GM23338 (cell line): Measurements from ENCODE around the gene INTS14. TPM values are rescaled to one million over a fixed set of nuclear protein-coding genes. Genes with fewer than 3 reads are reported as not detected.

Source experiments
- ATAC-seq: fragments of 200-7000 bp; cut with Tn5 transposase; 3 replicates; pipeline ENCODE4 v1.9.1; 2020
- DNase-seq: peaks from one replicate; pipeline ENCODE4 v3.0.0-alpha.2; 2015; ENCODE audit warnings: low spot score
- H2AFZ ChIP-seq: fragments of 200-600 bp; sonication (generic); 2 replicates; pipeline ENCODE4 v1.8.0; 2016; ENCODE audit warnings: antibody characterized with exemption, mild to moderate bottlenecking, moderate library complexity
- H3F3A ChIP-seq: fragments of 200-600 bp; sonication (generic); replicated peaks from 2 replicates; pipeline ENCODE4 v1.8.0; 2017; ENCODE audit warnings: antibody characterized with exemption, mixed run types, low read depth
- H3K27ac ChIP-seq: fragments of 200-600 bp; sonication (generic); 2 replicates; pipeline ENCODE4 v1.6.1; 2016; ENCODE audit warnings: low read depth
- H3K27me3 ChIP-seq: fragments of 200-600 bp; sonication (generic); 2 replicates; pipeline ENCODE4 v1.8.0; 2016; ENCODE audit warnings: mild to moderate bottlenecking, mixed run types, moderate library complexity; ENCODE audit not compliant: insufficient read depth
- H3K36me3 ChIP-seq: fragments of 200-600 bp; sonication (generic); 2 replicates; pipeline ENCODE4 v1.8.0; 2016; ENCODE audit warnings: mild to moderate bottlenecking; ENCODE audit not compliant: insufficient read depth
- H3K4me1 ChIP-seq: fragments of 200-600 bp; sonication (generic); 2 replicates; pipeline ENCODE4 v1.8.0; 2016; ENCODE audit warnings: mild to moderate bottlenecking, moderate library complexity; ENCODE audit not compliant: insufficient read depth
- H3K4me2 ChIP-seq: fragments of 200-600 bp; sonication (generic); 2 replicates; pipeline ENCODE4 v1.7.1; 2017; ENCODE audit warnings: mixed run types
- H3K4me3 ChIP-seq: fragments of 200-600 bp; sonication (generic); 2 replicates; pipeline ENCODE4 v1.6.1; 2016; ENCODE audit warnings: mixed run types
- H3K79me2 ChIP-seq: fragments of 200-600 bp; sonication (generic); replicated peaks from 2 replicates; pipeline ENCODE4 v1.8.0; 2017; ENCODE audit warnings: mild to moderate bottlenecking; ENCODE audit not compliant: insufficient read depth
- H3K9me2 ChIP-seq: fragments of 200-600 bp; sonication (generic); 2 replicates; pipeline ENCODE4 v1.8.0; 2017; ENCODE audit not compliant: insufficient read depth
- H4K20me1 ChIP-seq: fragments of 200-600 bp; sonication (generic); replicated peaks from 2 replicates; pipeline ENCODE4 v1.8.0; 2017; ENCODE audit warnings: mild to moderate bottlenecking; ENCODE audit not compliant: insufficient read depth
- H3K27ac Mint-ChIP-seq: 2 replicates; pipeline ENCODE4 v1.8.0; 2020; ENCODE audit warnings: inconsistent platforms, mild to moderate bottlenecking, moderate library complexity, mixed read lengths
- H3K27me3 Mint-ChIP-seq: 3 replicates; pipeline ENCODE4 v1.8.0; 2022; ENCODE audit warnings: low read depth, mild to moderate bottlenecking, moderate library complexity, mixed read lengths, inconsistent platforms; ENCODE audit not compliant: insufficient read depth, poor library complexity
- H3K36me3 Mint-ChIP-seq: 3 replicates; pipeline ENCODE4 v1.8.0; 2021; ENCODE audit warnings: low read depth, mild to moderate bottlenecking, inconsistent platforms, moderate library complexity, mixed read lengths
- H3K4me1 Mint-ChIP-seq: 3 replicates; pipeline ENCODE4 v1.8.0; 2020; ENCODE audit warnings: mild to moderate bottlenecking, inconsistent platforms, mixed read lengths
- H3K4me3 Mint-ChIP-seq: 3 replicates; pipeline ENCODE4 v1.8.0; 2021; ENCODE audit warnings: moderate library complexity, mild to moderate bottlenecking, inconsistent platforms, mixed read lengths
- H3K9me3 Mint-ChIP-seq: 3 replicates; pipeline ENCODE4 v1.8.0; 2020; ENCODE audit warnings: moderate library complexity, mild to moderate bottlenecking, inconsistent platforms, mixed read lengths
- CREB1 ChIP-seq: fragments of 250-450 bp; sonication (Bioruptor Pico); IDR thresholded peaks from 2 replicates; pipeline ENCODE4 v1.5.0; 2020; ENCODE audit warnings: low read depth, mild to moderate bottlenecking, moderate library complexity
- EZH2phosphoT487 ChIP-seq: fragments of 200-600 bp; sonication (generic); IDR thresholded peaks from one replicate; pipeline ENCODE4 v1.8.1; 2018; ENCODE audit warnings: antibody characterized with exemption; ENCODE audit not compliant: unreplicated experiment
- JUNB ChIP-seq: IDR thresholded peaks from one replicate; pipeline ENCODE4 v1.6.1; 2016; ENCODE audit warnings: antibody characterized with exemption; ENCODE audit not compliant: unreplicated experiment
- NANOG ChIP-seq: IDR thresholded peaks from 2 replicates; pipeline ENCODE4 v1.6.1; 2016; ENCODE audit warnings: antibody characterized with exemption, borderline replicate concordance
- REST ChIP-seq: IDR thresholded peaks from one replicate; pipeline ENCODE4 v1.6.1; 2018; ENCODE audit warnings: antibody characterized with exemption; ENCODE audit not compliant: unreplicated experiment
- STAT1 ChIP-seq: IDR thresholded peaks from one replicate; pipeline ENCODE4 v1.6.1; 2016; ENCODE audit warnings: antibody characterized with exemption; ENCODE audit not compliant: unreplicated experiment
- ZNF114 ChIP-seq: fragments of 250-450 bp; sonication (Bioruptor Pico); IDR thresholded peaks from 2 replicates; pipeline ENCODE4 v1.5.0; 2020; ENCODE audit warnings: mild to moderate bottlenecking, moderate library complexity
- ZNF331 ChIP-seq: fragments of 250-450 bp; sonication (Bioruptor Pico); IDR thresholded peaks from 2 replicates; pipeline ENCODE4 v1.5.0; 2020; ENCODE audit warnings: low read depth, mild to moderate bottlenecking, moderate library complexity
- polyA plus RNA-seq: library from polyadenylated mRNA; unstranded; fragments of >200 nt; fragmentation: Nextera tagmentation; extraction: Ambion mirVana; gene quantifications from 2 replicates; pipeline ENCODE4 v1.2.1, GENCODE V29; 2016
- total RNA-seq: library from RNA; depleted of rRNA; stranded (reverse); fragments of >200 nt; shearing (Covaris generic); gene quantifications from 2 replicates; pipeline ENCODE4 v1.2.3, GENCODE V29; 2014
- TF ChIP-seq, protein P1 (sequence below): IDR thresholded peaks from 2 replicates; pipeline ENCODE4 v1.6.1; 2016; ENCODE audit warnings: antibody characterized with exemption
- TF ChIP-seq, protein P2 (sequence below), 2 experiments: fragments of 200-600 bp in 1 of 2; sonication (generic) in 1 of 2; conservative IDR thresholded peaks; 2 replicates each; pipeline versions ENCODE4 v1.5.1 to v1.6.1; 2016 to 2017; ENCODE audit warnings: antibody characterized with exemption in 2 of 2, low read depth in 2 of 2, mild to moderate bottlenecking in 2 of 2, moderate library complexity in 1 of 2

Gene INTS14
- total and polyA plus RNA-seq, 2 experiments from 2014 or later, result 15.2 to 37.7 TPM

DNA sequence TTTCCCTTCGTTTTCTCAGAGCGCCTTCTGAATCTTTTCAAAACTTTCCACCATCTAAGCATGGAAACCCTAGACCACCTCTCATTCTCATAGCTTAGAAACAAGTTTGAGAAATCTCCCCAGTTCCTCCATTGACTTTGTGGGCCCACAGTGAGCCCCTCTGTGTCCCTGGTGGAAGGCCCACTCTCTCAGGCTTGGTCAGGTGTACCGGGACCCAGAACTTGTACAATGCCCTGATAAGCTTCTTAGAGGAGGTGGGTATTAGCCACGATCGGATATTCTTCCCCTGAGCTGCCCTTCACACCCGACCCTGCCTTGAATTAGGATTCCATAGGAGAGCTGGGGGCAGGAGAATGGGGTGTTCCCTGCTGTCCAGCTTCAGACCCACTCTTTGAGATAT lies 10.7 kb upstream of the INTS14 start, which contains the start of gene SLC24A1 (continued):
- TF ChIP-seq, protein P1, sequence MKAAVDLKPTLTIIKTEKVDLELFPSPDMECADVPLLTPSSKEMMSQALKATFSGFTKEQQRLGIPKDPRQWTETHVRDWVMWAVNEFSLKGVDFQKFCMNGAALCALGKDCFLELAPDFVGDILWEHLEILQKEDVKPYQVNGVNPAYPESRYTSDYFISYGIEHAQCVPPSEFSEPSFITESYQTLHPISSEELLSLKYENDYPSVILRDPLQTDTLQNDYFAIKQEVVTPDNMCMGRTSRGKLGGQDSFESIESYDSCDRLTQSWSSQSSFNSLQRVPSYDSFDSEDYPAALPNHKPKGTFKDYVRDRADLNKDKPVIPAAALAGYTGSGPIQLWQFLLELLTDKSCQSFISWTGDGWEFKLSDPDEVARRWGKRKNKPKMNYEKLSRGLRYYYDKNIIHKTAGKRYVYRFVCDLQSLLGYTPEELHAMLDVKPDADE, result no peak
- no peak for TF ChIP-seq ZNF114

- Histone ChIP-seq H3F3A (no peaks in the 10 kb centered on the region), H3K27ac (no peak overlapping the region), H3K36me3 (no peaks in the 10 kb centered on the region), H3K27me3 (no peaks in the 10 kb centered on the region), H3K4me2 (no peak overlapping the region), H2AFZ (no peak overlapping the region), H4K20me1 (no peaks in the 10 kb centered on the region), H3K4me3 (no peak overlapping the region), H3K79me2 (no peaks in the 10 kb centered on the region), H3K9me2 (0 out of 2 replicates have a peak, but pooled peaks cover 3% of the 10 kb centered on the region), H3K4me1 (0 out of 2 replicates have a peak, but pooled peaks cover 5% of the 10 kb centered on the region)
- no peaks in the 10 kb centered on the region for H3K9me3 Mint-ChIP-seq
- DNase-seq (no peak), ATAC-seq (no peak; the same call in 2 of the 3 replicates)
- no peaks in the 10 kb centered on the region for H3K27me3 Mint-ChIP-seq
- H3K36me3 Mint-ChIP-seq, result peaks cover 2% of the 10 kb centered on the region
- no peak for TF ChIP-seq NANOG
- TF ChIP-seq, protein P2, sequence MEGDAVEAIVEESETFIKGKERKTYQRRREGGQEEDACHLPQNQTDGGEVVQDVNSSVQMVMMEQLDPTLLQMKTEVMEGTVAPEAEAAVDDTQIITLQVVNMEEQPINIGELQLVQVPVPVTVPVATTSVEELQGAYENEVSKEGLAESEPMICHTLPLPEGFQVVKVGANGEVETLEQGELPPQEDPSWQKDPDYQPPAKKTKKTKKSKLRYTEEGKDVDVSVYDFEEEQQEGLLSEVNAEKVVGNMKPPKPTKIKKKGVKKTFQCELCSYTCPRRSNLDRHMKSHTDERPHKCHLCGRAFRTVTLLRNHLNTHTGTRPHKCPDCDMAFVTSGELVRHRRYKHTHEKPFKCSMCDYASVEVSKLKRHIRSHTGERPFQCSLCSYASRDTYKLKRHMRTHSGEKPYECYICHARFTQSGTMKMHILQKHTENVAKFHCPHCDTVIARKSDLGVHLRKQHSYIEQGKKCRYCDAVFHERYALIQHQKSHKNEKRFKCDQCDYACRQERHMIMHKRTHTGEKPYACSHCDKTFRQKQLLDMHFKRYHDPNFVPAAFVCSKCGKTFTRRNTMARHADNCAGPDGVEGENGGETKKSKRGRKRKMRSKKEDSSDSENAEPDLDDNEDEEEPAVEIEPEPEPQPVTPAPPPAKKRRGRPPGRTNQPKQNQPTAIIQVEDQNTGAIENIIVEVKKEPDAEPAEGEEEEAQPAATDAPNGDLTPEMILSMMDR (conservative IDR thresholded peaks at IDR 0.05; ENCODE audit: low read depth in 2 of 2), result 0 out of 4 replicates have a peak, but pooled peaks of 1 of the 2 experiments have one; percentile 21
- H3K4me1 Mint-ChIP-seq, result peaks cover 14% of the 10 kb centered on the region
- no peak overlapping the region for H3K27ac Mint-ChIP-seq
- H3K4me3 Mint-ChIP-seq, result no peak overlapping the region
These were observed 9.9 kb upstream of the INTS14 start for GRCh38 chr15:65620833-65621232.

DNA sequence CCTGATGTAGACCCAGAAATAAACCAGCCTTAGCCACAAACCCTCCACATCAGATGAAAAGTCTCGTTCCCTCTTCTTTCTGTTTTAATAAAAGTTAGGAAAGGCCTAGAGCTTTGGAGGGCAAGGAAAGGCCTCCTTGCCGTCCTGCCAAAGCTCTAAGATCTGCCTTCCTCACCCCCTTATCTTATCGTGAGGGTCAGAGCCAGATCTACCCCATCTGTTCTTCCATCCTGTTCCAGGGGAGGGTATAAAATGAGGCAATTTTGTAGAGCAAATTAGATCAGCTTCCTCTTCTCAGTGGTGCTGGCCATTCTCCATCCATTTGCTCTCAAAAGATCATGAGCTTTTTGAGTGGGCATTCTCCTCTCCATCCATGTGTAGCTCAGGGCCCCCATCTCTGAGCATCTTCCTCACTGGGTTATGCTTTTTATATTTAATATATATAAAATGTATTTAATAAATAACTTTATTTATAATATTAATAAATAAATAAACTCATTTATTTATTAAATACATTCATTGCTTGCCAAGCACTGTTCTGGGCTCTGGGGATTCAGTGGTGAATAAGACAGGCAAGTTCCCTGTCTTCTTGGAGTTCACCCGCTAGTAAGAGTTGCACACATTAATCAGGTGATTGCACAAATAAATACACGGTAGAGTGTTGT lies 8.8 kb upstream of the INTS14 start:
- Mint-ChIP-seq H3K27me3 (no peaks in the 10 kb centered on the region), H3K4me3 (no peak overlapping the region), H3K9me3 (no peaks in the 10 kb centered on the region), H3K4me1 (peaks cover 14% of the 10 kb centered on the region), H3K36me3 (peaks cover 2% of the 10 kb centered on the region), H3K27ac (no peak overlapping the region)
- Histone ChIP-seq H3K36me3 (no peaks in the 10 kb centered on the region), H3K79me2 (no peaks in the 10 kb centered on the region), H3K4me1 (0 out of 2 replicates have a peak, but pooled peaks cover 5% of the 10 kb centered on the region), H3K4me2 (no peak overlapping the region), H4K20me1 (no peaks in the 10 kb centered on the region), H3K27me3 (no peaks in the 10 kb centered on the region), H3F3A (no peaks in the 10 kb centered on the region), H3K4me3 (no peak overlapping the region), H2AFZ (no peak overlapping the region), H3K27ac (no peak overlapping the region), H3K9me2 (no peaks in the 10 kb centered on the region)
- ATAC-seq (no peak), DNase-seq (no peak)
- TF ChIP-seq EZH2phosphoT487 (no peak), CREB1 (CRISPR knock-in tag) (no peak), REST (no peak), JUNB (no peak), ZNF331 (CRISPR knock-in tag) (no peak), STAT1 (no peak)
- TF ChIP-seq, protein P1, result no peak
